Cerebellar nuclear complex (tissue), 1 donor: ENCODE results near the gene DNAH5.

ENCODE experiments used
- DNase-seq, 2 experiments: peaks; one replicate each; lab custom pipeline; 2025; lab: John Stamatoyannopoulos, UW

The DNAH5 gene

GRCh38 chr5:13943676-13944075 is 812 bp downstream of the DNAH5 start:
- DNase-seq = no peak

GRCh38 chr5:13941468-13941867 is 3.0 kb downstream of the DNAH5 start:
- no peak for DNase-seq

- no peak for DNase-seq
Observed at GRCh38 chr5:13939638-13940037, 4.8 kb downstream of the DNAH5 start.

DNA sequence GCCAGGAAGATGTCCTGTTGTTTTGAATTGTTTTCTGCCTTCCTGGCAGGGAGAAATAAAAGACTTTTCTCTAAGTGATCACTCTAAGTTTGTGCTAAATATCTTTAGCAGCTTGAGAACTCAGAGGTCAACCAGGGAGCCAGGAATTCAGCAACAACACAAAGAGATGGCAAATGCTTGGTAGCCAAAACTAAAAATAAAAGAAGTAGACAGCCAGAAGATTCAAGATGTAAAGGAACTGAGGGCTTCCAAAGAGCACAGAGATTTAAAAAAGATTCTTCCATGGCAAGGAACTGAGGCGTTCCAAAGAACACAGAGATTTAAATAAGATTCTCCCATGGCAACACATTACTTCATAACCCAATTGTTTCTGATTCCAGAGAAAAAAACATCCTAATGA is 9.6 kb downstream of the DNAH5 start:
- DNase-seq = no peak

- DNase-seq = no peak
Observed at GRCh38 chr5:13934125-13934524, 10.4 kb downstream of the DNAH5 start.

DNA sequence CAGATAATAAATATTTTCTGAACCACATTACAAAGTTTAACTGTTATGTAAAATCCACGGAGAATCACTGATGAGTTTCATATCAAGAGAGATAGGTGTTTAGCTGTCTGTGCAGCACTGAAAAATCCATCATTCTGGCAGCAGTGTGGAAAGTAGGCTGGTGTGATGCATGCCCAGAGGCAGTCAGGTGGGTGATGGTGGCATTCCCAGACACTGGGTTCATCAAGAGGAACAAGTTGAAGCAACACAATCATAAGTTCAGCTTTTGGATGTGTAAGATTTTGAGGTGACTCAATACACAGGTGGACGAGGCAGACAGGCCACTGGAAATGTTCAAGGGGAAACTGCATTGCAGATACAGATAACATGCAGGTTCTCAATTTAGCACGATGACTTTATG is 11.9 kb downstream of the DNAH5 start:
- peak in 1 of 2 experiments; percentile 22 for DNase-seq

DNA sequence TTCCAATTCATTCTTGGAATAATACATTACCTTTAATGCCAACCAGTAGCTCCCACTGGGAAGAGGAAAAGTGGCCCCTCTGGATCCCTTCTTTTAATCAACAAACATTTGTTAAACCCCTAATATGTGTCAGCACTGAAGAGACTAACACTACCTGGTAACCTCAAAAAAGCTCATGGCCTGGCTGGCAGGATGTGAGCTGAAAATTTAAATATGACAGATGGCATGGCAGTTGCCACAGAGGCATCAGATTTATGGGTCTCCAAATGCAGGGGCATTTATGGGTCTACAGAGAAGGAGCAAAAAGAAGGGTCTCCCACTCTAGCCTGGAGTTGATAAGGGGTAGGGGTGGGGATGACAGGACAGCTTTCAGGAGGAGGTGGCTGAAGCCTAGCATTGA is 12.5 kb downstream of the DNAH5 start:
- DNase-seq = peak in 1 of 2 experiments; percentile 67

DNA sequence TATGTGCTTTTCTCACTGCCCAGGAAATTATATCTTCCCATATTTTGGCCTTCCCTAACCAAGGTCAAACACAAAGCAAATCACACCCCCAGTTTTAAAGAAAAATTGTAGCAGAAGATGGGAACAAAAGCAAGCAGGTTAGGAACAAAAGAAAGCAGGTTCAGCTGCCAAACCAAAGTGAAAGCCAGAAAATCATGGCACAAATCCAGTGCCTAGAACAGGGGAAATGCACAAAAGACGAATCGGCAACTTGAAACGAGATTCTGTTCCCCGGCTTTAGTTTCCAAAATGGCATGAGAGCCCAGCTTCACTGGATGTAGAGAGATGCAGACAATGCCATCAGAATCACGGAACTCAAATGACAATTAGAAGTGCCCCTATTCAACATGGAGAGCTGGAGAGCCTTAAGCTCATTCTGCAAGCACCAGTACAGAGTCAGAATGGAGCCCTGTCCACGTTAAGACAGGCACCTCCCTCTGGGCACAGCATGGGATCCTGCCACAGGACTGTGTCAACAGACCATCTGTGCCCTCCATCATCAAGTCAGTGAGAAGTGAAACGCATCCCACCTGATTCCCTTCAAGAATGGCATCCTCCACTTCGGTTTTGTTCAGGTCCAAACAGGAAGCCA is 13.8 kb downstream of the DNAH5 start:
- peak; percentile 42 to 81 for DNase-seq

- DNase-seq = no peak
Observed at GRCh38 chr5:13926731-13927130, 17.8 kb downstream of the DNAH5 start.

DNA sequence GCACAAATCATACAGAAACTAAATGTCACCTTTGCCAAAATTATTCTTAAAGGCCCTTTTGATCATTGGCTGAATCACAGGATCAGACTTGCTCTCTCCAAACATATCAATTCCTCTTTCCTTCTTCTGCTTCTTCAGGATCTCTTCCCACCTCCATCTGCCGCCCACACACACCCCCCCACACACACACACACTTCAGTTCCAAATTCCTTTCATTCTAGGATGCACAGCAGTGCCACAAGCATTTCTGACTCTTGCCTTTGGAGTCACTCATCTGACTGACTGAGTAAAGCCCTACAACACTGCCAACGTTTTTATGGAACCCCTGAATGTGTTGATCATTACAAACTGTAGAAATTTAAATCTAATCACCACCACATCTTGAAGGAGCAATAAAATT is 22.9 kb downstream of the DNAH5 start:
- DNase-seq = no peak

DNA sequence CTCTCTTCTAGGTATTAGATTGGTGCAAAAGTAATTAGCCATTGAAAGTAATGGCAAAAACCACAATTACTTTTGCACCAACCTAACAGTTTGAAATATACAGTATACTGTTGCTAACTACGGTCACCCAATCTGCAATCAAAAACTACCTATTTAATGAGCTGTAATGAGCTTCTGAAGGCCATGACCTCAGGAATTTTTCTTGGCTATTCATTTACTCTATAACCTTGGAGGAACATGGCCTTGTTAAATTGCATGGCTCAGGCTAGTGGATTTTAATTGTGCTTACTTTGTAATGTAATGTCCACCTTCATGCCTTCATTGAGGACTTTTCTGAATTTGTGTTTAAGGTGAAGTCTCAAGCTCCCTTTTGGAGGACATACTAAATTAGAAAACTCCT is 24.7 kb downstream of the DNAH5 start:
- no peak for DNase-seq

- no peak for DNase-seq
Observed at GRCh38 chr5:13919087-13919486, 25.4 kb downstream of the DNAH5 start.

GRCh38 chr5:13917061-13917460 is 27.4 kb downstream of the DNAH5 start:
- no peak for DNase-seq

- DNase-seq = no peak
Observed at GRCh38 chr5:13913962-13914361, 30.5 kb downstream of the DNAH5 start.

DNA sequence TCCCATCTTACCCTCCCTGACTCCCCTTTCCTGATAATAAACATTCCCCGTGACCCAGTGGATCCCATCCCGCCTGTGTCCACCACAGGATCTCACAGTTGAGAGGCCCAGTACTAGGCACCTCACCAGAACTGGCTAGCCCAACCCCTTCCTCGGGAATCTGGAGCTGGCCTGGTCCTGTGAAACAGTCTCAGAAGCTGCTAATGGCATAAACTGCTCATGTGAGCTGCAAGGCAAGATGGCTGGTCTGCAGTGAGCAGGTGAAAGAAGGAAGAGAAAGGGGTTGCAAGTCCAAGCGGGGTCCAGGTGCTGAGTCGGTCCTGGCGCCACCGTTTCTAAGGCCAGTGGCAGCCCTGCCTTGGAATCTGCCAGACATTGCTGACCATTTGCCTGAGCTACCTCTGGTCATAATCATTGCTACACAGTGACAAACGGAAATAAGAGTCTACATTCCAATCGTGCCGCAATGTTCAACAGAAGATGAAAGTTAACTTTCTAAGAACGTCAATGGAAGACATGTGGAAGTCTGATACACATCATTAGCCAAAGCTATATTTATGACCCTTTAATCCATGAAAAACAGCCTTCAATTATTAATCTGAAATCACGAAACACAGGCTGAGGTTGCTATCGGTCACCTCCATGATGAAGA is 33.7 kb downstream of the DNAH5 start:
- no peak for DNase-seq

DNA sequence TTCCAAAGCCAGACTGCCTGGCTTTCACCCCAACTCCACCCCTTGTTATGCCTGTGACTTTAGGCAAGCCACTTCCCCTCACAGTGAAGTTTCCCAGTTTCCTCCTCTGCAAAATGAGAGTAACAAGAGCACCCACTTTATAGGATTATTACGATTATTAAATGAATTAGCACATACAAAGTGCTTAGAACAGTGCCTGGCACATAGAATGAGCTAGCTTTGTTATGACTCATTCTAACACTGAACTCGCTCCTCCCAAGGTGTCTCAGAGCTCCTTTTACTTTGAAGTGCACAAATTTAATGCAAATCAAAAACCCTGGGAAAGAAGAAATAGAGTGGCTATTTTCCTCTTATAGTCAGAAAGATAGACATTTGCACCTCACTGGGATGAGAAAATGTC is 34.3 kb downstream of the DNAH5 start:
- DNase-seq = no peak

DNA sequence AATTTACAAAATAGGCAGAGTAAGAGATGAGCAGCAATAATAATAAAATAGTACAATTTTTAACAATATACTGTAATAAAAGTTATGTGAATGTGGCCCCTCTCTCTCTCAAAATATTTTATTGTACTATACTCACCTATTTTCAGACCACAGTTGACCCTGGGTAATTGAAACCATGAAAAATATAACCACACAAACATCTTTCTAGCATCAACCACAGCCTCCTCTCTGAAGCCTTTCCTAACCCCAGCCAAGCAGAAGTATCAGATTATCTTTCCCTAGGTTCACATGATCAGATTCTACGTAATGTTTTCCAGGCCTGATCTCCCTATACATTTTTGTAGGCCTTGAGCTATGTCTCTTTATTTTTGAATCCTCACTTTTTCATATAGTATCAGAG is 35.2 kb downstream of the DNAH5 start:
- DNase-seq = no peak

DNA sequence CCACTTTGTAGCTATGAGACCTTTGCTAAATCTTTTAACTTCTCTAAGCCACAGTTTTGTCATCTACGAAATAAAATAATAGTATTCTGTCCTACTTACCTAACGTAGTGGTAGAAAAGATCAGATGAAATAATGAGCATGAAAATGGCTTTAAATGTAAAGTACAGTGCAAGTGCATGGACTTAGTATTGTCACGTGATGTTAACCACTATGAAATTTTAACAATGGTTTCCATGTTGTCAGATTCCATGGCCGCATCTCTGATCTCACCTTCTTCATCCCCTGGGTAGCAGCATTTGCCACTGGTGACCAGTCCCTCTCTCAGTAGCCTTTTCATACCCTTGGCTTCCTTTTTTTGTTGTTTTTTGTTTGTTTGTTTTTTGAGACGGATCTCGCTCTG is 45.9 kb downstream of the DNAH5 start:
- DNase-seq = no peak

- DNase-seq = no peak
Observed at GRCh38 chr5:13878357-13878756, 66.1 kb downstream of the DNAH5 start.

GRCh38 chr5:13866792-13867191 is 77.7 kb downstream of the DNAH5 start:
- DNase-seq = no peak

GRCh38 chr5:13865312-13865711 is 79.2 kb downstream of the DNAH5 start:
- DNase-seq = no peak

DNA sequence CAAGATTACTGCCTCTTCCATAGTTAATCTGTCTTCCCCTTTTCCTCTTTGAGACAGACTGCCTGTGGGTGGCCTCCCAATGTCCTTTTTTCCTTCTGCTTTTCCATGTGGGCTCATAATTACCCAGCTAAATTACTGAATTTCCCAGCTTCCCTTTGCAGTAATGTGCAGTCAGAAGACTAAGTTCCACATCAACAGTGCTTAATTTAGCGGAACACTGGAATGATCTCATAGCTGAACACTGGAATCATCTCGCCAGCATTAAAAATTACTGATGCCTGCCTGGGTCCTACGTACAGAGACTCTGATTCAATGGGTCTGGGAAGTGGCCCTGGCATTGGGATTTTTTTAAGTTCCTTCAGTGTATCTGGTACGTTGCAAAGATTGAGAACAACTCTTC is 84.3 kb downstream of the DNAH5 start:
- no peak for DNase-seq

GRCh38 chr5:13859270-13860065 is 85.0 kb downstream of the DNAH5 start:
- no peak for DNase-seq
